Esophagus (tissue), 2 donors: ENCODE data around the gene SACM1L. TPM values are rescaled to one million over a fixed set of nuclear protein-coding genes. Genes with fewer than 3 reads are reported as not detected.

Experiments
- H3K27ac ChIP-seq, 2 donors: one replicate each; pipeline ENCODE4 v1.5.1; 2013; ENCODE audit warnings: low read depth in 2 of 2, mild to moderate bottlenecking in 2 of 2, inconsistent platforms in 1 of 2, low read length in 1 of 2, moderate library complexity in 1 of 2
- H3K27me3 ChIP-seq, 2 donors: one replicate each; pipeline ENCODE4 v1.6.1; 2013; ENCODE audit warnings: low read length in 2 of 2, control low read depth in 1 of 2, mild to moderate bottlenecking in 1 of 2; ENCODE audit not compliant: insufficient read depth in 2 of 2, control insufficient read depth in 1 of 2
- H3K36me3 ChIP-seq, 2 donors: one replicate each; pipeline ENCODE4 v1.6.1; 2013; ENCODE audit warnings: low read length in 1 of 2; ENCODE audit not compliant: control insufficient read depth in 2 of 2, insufficient read depth in 2 of 2
- H3K4me1 ChIP-seq, 2 donors: one replicate each; pipeline ENCODE4 v1.6.1; 2013; ENCODE audit warnings: low read length in 1 of 2; ENCODE audit not compliant: control insufficient read depth in 2 of 2, insufficient read depth in 2 of 2
- H3K4me3 ChIP-seq, 2 donors: one replicate each; pipeline ENCODE4 v1.5.1; 2013; ENCODE audit warnings: low read length in 2 of 2, mild to moderate bottlenecking in 2 of 2, low read depth in 1 of 2, moderate library complexity in 1 of 2
- H3K9me3 ChIP-seq, 2 donors: one replicate each; pipeline ENCODE4 v1.6.1; 2013; ENCODE audit warnings: mild to moderate bottlenecking in 2 of 2, low read depth in 1 of 2, low read length in 1 of 2, moderate library complexity in 1 of 2; ENCODE audit not compliant: control insufficient read depth in 2 of 2, insufficient read depth in 1 of 2
- WGBS, 2 donors: extraction: QIAGEN DNeasy Blood & Tissue Kit; methylation state at CpG; one replicate each; pipeline ENCODE4 v1.1.7; 2013; 5-methylcytosine and 5-hydroxymethylcytosine counted together
- polyA plus RNA-seq, 2 donors: library from polyadenylated mRNA; stranded (reverse); fragments of 200-250 nt; gene quantifications; one replicate each; pipeline ENCODE4 v1.2.3, GENCODE V29; 2013
- donor health status: healthy with polysubstance abuse.
- donor health status: Bipolar disorder and iron deficiency.

Gene SACM1L
- polyA plus RNA-seq, 2 donors: 14.1 to 16.9 TPM

- no peaks in the 10 kb centered on the region for H3K27me3 ChIP-seq
- WGBS, 2 donors: 90 to 93% methylated on average over 5 of the region's 5 CpGs
- no peak overlapping the region for H3K27ac ChIP-seq
- no peaks in the 10 kb centered on the region for H3K36me3 ChIP-seq
- H3K4me1 ChIP-seq: peaks cover 0 to 4% of the 10 kb centered on the region in 2 donors
- no peaks in the 10 kb centered on the region for H3K9me3 ChIP-seq
- no peak overlapping the region for H3K4me3 ChIP-seq
Measured at GRCh38 chr3:45771831-45772230, 82.6 kb downstream of the SACM1L start.

GRCh38 chr3:45772341-45773035 is 83.3 kb downstream of the SACM1L start:
- Histone ChIP-seq H3K9me3 (no peaks in the 10 kb centered on the region), H3K27me3 (no peaks in the 10 kb centered on the region), H3K4me3 (no peak overlapping the region), H3K4me1 (peaks cover 0 to 4% of the 10 kb centered on the region in 2 donors), H3K36me3 (no peaks in the 10 kb centered on the region), H3K27ac (no peak overlapping the region)
- WGBS, 2 donors: 89% methylated on average over 16 of the region's 16 CpGs

- WGBS, 2 donors: 78 to 86% methylated on average over 5 of the region's 5 CpGs
- no peak overlapping the region for H3K4me3 ChIP-seq
- no peak overlapping the region for H3K27ac ChIP-seq
- no peaks in the 10 kb centered on the region for H3K9me3 ChIP-seq
- no peaks in the 10 kb centered on the region for H3K27me3 ChIP-seq
- H3K36me3 ChIP-seq: no peaks in the 10 kb centered on the region
- H3K4me1 ChIP-seq: peaks cover 0 to 4% of the 10 kb centered on the region in 2 donors
Measured at GRCh38 chr3:45773072-45773471, 83.9 kb downstream of the SACM1L start.

- Histone ChIP-seq H3K4me3 (no peak overlapping the region), H3K36me3 (no peaks in the 10 kb centered on the region), H3K27ac (no peak overlapping the region), H3K9me3 (no peaks in the 10 kb centered on the region), H3K4me1 (peaks cover 0 to 4% of the 10 kb centered on the region in 2 donors), H3K27me3 (no peaks in the 10 kb centered on the region)
- 55% methylated on average over 7 of the region's 7 CpGs for WGBS, 2 donors
Measured at GRCh38 chr3:45773714-45774449, 84.7 kb downstream of the SACM1L start.

GRCh38 chr3:45774581-45775521 is 85.7 kb downstream of the SACM1L start:
- Histone ChIP-seq H3K9me3 (no peaks in the 10 kb centered on the region), H3K27ac (no peak overlapping the region), H3K36me3 (no peaks in the 10 kb centered on the region), H3K27me3 (no peaks in the 10 kb centered on the region), H3K4me1 (peaks cover 0 to 4% of the 10 kb centered on the region in 2 donors), H3K4me3 (no peak overlapping the region)
- WGBS, 2 donors: 75% methylated on average over 8 of the region's 8 CpGs

GRCh38 chr3:45775571-45776300 is 86.5 kb downstream of the SACM1L start:
- Histone ChIP-seq H3K27me3 (no peaks in the 10 kb centered on the region), H3K9me3 (no peaks in the 10 kb centered on the region), H3K27ac (no peak overlapping the region), H3K36me3 (no peaks in the 10 kb centered on the region), H3K4me3 (no peak overlapping the region), H3K4me1 (peaks cover 0 to 4% of the 10 kb centered on the region in 2 donors)
- 90 to 92% methylated on average over 17 of the region's 17 CpGs for WGBS, 2 donors

- H3K9me3 ChIP-seq: no peaks in the 10 kb centered on the region
- H3K4me1 ChIP-seq: peaks cover 0 to 4% of the 10 kb centered on the region in 2 donors
- 75 to 77% methylated on average over 3 of the region's 3 CpGs for WGBS, 2 donors
- H3K4me3 ChIP-seq: no peak overlapping the region
- no peaks in the 10 kb centered on the region for H3K27me3 ChIP-seq
- no peak overlapping the region for H3K27ac ChIP-seq
- H3K36me3 ChIP-seq: no peaks in the 10 kb centered on the region
Measured at GRCh38 chr3:45776301-45776595, 87.1 kb downstream of the SACM1L start.

GRCh38 chr3:45776611-45777010 is 87.4 kb downstream of the SACM1L start:
- H3K36me3 ChIP-seq: no peaks in the 10 kb centered on the region
- H3K27me3 ChIP-seq: no peaks in the 10 kb centered on the region
- peaks cover 0 to 4% of the 10 kb centered on the region in 2 donors for H3K4me1 ChIP-seq
- no peaks in the 10 kb centered on the region for H3K9me3 ChIP-seq
- 55 to 58% methylated on average over 8 of the region's 8 CpGs for WGBS, 2 donors
- no peak overlapping the region for H3K27ac ChIP-seq
- H3K4me3 ChIP-seq: no peak overlapping the region
